GM19324 (cell line): ENCODE measurements around the gene MARK3.

Source experiments
- ATAC-seq: cut with Tn5 transposase; IDR thresholded peaks from one replicate; pipeline ENCODE4 v1.9.1; 2021; ENCODE audit warnings: mild to moderate bottlenecking, moderate library complexity; ENCODE audit not compliant: unreplicated experiment, low FRiP score

Gene MARK3

DNA sequence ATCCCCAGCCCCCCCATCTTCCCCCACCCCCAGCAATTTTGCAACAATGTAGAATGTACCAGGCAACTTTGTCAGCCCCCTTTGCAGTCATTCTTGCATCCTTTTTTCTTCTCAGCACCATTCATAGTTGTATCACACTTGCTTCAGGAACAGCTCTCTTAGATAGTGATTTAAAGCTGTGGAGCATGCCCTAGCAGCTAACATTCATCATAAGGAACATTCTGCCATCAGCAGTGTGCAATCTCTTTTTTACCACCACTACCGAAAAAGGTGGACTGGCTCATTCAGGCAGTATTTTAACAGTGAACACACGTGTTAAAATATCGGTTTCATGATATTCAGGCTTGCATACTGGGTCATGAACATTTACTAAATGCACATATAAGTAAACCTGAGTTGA, 45.1 kb downstream of the MARK3 start:
- ATAC-seq, result no peak

- ATAC-seq, result no peak
Observed at GRCh38 chr14:103432627-103433026, 47.4 kb downstream of the MARK3 start.

GRCh38 chr14:103433916-103434563, 48.8 kb downstream of the MARK3 start:
- ATAC-seq, result no peak

GRCh38 chr14:103434868-103435442, 49.7 kb downstream of the MARK3 start:
- ATAC-seq, result no peak

DNA sequence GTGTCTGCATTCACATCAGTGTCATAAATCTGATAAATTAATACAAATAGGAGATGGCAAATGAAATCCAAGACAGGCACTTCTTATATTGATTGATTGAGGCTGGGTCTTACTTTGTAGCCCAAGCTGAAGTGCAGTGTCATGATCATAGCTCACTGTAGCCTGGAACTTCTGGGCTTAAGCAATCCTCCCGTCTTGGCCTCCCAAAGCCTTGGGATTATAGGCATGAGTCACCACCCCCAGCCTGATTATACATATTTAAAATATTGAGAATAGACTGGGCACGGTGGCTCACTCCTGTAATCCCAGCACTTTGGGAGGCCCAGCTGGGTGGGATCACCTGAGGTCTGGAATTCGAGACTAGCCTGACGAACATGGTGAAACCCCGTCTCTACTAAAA, 51.3 kb downstream of the MARK3 start:
- ATAC-seq, result no peak

GRCh38 chr14:103442288-103442687, 57.1 kb downstream of the MARK3 start:
- no peak for ATAC-seq

DNA sequence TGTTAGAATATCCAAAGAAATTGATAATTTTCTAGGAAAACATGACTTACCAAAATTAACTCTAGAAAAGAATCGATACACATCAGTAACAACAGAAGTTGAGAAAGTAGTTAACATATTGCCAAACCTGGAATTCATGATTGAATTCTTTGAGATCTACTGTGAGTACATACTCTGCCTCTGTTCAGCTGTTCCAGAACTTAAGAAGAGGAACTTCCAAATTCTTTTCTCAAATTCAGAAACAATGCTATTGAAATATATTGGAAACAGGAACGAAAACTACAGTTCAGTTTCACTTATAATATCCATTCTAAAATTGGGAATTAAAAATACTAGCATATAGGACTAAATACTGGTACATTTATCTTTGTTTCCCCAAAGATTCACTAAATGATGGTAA, 57.9 kb downstream of the MARK3 start:
- ATAC-seq, result no peak

DNA sequence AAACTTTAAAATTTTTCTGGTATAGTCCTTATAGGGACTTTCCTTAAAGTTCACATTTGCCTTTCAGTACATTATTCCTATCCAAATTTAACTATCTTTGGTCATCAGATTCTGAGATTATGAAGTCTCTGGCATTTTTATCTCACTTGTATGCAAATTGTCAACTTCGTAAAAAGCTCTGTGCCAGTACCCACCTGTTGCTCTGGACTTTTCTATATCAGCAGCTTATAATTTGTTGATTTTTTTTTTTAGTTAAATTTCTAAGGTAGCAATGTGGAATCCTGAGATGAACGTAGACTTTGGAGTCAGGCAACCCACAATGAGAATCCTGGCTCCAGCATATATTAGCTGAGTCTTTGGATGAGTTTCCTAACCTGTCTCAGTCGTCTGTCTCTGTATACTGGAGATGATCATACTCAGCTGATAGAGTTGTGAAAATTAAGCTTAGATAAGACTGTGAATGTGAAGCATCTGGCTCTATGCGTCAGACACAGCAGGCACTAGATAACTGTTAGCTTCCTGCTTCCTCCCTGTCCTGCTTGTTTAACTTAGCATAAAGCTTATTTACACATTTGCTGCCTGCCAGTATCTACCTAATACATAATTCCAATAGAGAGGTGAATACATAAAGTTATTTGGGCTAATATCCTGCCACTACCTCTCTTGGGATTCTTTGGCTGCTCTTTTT, 59.8 kb downstream of the MARK3 start:
- ATAC-seq, result no peak

GRCh38 chr14:103445806-103446205, 60.6 kb downstream of the MARK3 start:
- no peak for ATAC-seq

- no peak for ATAC-seq
Observed at GRCh38 chr14:103448097-103448496, 62.9 kb downstream of the MARK3 start.

GRCh38 chr14:103449634-103450161, 64.5 kb downstream of the MARK3 start:
- no peak for ATAC-seq

DNA sequence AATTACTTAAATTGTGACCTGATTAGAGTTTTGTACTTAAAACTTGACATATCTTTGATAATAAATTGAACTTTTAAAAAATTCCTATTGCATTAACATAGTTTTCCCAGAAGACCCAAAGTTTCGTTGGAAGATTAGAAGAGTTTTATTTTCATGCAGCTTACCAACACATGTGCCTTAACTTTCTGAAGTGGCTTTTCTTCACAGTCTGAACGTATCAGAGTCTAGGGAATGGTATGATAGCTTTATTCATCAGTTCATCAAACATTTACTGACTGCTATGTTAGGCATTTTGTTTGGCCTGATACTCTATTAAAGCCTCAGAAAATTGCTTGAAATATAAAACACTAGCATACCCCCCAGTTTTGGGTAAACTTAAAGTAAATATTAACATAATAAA, 65.2 kb downstream of the MARK3 start:
- ATAC-seq, result no peak

DNA sequence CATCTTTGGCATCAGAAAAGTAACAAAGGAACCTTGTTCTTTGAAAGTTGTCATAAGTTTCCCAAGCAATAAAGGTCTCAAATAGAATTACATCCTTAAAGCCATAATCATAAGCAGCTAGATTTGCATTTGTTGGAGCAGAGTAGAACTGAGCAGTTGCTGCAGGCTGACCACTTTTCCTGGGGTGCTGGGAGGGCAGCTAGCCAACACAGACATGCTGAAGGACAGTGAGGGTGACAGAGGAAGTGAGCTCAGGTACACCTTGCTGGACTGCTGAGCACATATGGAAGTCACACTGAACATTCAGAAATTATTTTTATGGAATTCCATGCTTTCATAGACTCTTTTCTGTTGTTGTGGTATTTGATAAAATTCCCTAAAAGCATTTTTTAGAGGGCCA, 66.2 kb downstream of the MARK3 start:
- ATAC-seq, result no peak

DNA sequence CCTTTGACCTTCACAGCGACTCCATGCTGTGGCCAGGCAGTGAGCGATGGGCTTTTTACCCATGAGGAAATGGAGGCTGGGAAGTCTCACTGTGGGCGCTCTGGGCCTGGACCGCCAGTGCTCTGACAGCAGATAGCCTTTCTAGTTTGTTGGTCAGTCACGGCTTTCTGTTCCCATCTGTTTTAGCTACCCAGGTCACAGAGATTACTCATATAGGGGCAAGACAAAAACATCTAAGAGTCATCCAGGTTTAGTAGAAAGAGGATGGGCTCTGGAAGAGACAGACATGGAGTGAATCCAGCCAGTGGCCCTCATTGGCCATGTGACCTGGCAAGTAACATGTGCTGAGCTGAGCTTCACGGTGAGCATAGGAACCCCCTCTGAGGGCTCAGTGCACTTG, 68.6 kb downstream of the MARK3 start:
- ATAC-seq, result no peak

DNA sequence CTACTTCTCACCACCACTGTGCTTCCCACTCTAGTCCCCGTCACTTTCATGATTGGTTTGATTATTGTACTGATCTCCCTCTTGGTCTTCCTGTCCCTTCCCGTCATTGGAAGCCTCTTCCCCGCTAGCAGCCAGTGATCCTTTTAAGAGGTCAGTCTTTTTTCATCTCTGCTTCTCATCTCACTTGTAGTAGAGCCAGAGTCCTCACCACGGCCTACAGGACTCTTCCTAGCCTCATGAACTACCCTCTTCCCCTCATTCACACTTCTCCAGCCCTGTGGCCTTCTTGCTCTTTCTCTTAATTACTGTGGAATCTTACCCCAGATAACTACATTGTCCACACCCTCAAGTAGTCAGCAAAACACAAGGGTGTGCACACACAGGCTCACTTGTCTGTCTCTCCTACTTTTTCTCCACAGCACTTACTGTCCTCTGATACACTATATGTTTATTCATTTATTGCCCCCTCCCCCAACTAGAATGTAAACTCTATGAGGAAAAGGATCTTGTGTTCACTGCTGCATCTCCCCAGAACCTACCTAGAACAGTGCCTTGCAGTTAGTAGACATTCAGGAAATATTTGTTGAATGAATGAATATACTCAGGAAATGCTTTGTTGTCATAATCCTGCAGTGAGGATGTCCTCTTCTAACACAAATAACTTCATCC, 71.1 kb downstream of the MARK3 start:
- no peak for ATAC-seq

DNA sequence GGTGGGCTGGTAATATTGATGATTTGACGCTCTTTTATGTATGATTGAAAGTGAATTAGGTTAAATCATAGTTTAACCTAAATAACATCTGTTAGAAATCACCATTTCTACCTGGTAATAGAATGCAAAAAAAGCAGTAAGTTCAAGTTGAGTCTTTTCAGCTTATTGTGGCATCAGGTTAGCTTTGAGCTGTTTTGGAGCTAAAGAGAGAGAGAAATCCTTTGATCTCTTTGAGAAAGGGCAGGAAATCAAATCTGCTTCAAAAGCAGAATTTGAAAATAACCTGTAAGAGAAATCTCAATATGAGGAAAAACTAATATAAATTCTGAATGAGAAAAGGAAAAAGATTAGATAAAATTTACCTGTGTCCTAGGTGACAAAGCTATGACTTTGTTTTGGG, 75.2 kb downstream of the MARK3 start:
- no peak for ATAC-seq

DNA sequence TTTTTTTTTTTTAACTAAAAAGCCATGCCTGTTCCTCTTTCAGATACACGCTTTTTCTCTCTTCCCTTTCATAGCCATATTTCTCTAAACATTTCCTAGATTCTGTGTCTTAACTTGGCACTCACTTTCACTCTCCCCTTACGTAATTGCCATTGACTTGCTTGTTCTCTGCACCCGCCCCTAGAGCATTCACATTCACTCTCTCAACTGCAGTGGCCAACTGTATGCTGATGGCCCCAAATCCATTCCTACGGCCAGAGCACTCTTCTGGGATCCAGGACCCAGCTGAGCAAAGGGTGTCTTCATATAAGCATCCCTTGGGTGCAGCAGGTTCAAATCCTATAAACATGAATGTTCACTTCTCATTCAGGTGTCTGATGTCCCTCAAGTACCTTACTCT, 77.9 kb downstream of the MARK3 start:
- ATAC-seq, result no peak

DNA sequence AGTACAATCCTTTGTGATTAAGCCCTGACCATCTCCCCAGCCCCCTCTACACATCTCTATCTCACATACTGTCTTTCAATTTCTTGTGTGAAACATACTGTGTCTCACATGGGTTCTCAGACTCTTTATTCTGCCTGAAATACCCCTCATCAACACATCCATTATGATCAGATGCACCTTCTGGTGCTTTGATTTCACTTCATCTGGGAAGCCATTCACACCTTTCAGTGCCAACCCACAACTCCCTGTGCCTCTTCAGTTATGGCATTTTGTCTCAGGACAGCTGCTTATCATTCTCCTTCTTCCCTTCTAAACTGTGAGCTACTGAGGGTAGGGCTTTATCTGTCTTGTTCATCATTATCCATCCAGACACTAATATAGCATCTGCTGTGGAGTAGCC, 78.6 kb downstream of the MARK3 start:
- ATAC-seq, result no peak

DNA sequence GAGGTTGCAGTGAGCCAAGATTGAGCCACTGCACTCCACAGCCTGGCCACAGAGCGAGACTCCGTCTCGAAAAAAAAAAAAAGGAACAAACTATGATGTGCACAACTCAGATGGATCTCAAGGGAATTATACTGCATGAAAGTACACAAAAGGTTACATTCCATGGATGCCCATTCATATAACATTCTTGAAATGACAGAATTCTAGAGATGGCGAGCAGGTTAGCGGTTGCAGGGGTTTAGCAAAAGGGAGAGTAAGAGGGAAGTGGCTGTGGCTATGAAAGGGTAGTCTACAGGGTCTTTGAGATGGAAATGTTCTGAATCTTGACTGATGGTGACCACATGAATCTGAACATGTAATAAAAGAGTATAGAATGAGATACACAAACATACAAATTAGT, 87.7 kb downstream of the MARK3 start:
- ATAC-seq, result no peak

DNA sequence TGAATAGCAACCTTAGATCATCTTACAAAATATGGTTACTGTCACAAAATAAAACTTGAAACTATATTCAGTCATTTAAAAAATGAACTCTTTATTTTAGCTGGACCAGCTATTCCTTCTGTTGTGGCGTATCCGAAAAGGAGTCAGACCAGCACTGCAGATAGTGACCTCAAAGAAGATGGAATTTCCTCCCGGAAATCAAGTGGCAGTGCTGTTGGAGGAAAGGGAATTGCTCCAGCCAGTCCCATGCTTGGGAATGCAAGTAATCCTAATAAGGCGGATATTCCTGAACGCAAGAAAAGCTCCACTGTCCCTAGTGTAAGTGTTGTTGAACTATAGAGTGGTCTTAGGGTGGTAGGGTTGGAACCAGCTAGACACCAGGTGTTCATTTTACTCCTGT, 89.7 kb downstream of the MARK3 start:
- no peak for ATAC-seq

DNA sequence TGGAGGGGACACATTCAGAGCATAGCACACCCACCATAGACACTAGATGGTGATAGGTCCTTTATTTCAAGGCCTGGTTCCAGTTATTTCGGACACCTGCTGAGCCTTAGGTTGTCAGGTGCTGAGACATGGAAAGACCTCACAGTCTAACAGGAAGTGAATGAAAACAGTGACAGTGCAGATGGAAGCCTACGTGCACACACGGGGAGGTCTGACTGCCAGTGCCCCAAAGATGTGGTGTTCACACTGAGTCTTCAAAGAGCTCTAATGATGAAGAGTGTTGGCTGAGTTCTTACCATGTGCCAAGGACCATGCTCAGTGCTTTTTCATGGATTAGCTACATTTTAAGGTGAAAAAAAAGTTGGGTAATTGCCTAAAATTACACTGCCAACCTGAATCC, 90.8 kb downstream of the MARK3 start:
- no peak for ATAC-seq
